HepG2 (cell line): ENCODE data around the gene NTN5. TPM values are rescaled to one million over a fixed set of nuclear protein-coding genes. Genes with fewer than 3 reads are reported as not detected.

Source experiments
- ATAC-seq: fragments of 200-7000 bp; cut with Tn5 transposase; 3 replicates; pipeline ENCODE4 v1.9.1; 2020; ENCODE audit warnings: mild to moderate bottlenecking, moderate library complexity
- BruUV-seq: library from RNA; stranded (reverse); fragments of 400-500 nt; replicated peaks from 2 replicates; lab custom pipeline; 2021; lab: Mats Ljungman, UMichigan
- CTCF ChIA-PET: fragments of 300-600 bp; formaldehyde crosslinking; extraction: SDS; loops from one replicate; lab custom pipeline; 2021; ENCODE audit warnings: low total read pairs, inconsistent platforms, low intra/inter-chr PET ratio; lab: Yijun Ruan, JAX
- POLR2A ChIA-PET: fragments of 350-600 bp; sonication (Branson Sonifier 250); formaldehyde crosslinking; loops from one replicate; lab custom pipeline; 2020; ENCODE audit warnings: antibody characterized with exemption, inconsistent platforms; lab: Yijun Ruan, JAX
- DNase-seq: peaks from one replicate; pipeline ENCODE4 v3.0.0-alpha.2; 2015; ENCODE audit warnings: low spot score
- FAIRE-seq: peaks from 3 replicates; lab custom pipeline; 2011; peaks lifted over from hg19 to GRCh38; lab: Jason Lieb, UNC
- H2AFZ ChIP-seq: one replicate; pipeline ENCODE4 v1.6.1; 2011; ENCODE audit warnings: low read length, inconsistent platforms
- H3K27ac ChIP-seq: fragments of 300-600 bp; 3 replicates; pipeline ENCODE4 v1.8.0; 2011; ENCODE audit warnings: mixed run types, mild to moderate bottlenecking, mixed read lengths, low read length, inconsistent platforms; ENCODE audit not compliant: insufficient read depth; ENCODE audit errors: extremely low read length
- H3K27me3 ChIP-seq, 2 experiments: fragments of 200-600 bp in 1 of 2; 2 replicates in 1 of 2; 3 replicates in 1 of 2; pipeline versions ENCODE4 v1.6.0 to v1.8.0; 2011; ENCODE audit warnings: low read length in 2 of 2, mild to moderate bottlenecking in 2 of 2, moderate library complexity in 2 of 2, inconsistent platforms in 1 of 2; ENCODE audit not compliant: insufficient read depth in 2 of 2, control insufficient read depth in 1 of 2
- H3K36me3 ChIP-seq, 2 experiments: fragments of 200-600 bp in 1 of 2; replicated peaks in 1 of 2; 2 replicates in 1 of 2; 3 replicates in 1 of 2; pipeline versions ENCODE4 v1.5.1 to v1.8.0; 2011; ENCODE audit warnings: low read length in 2 of 2, inconsistent platforms in 1 of 2; ENCODE audit not compliant: insufficient read depth in 2 of 2, control insufficient read depth in 1 of 2
- H3K4me1 ChIP-seq: 2 replicates; pipeline ENCODE4 v1.5.1; 2012; ENCODE audit warnings: low read length, inconsistent platforms; ENCODE audit not compliant: insufficient read depth
- H3K4me2 ChIP-seq: 2 replicates; pipeline ENCODE4 v1.6.0; 2011; ENCODE audit warnings: low read depth, low read length, inconsistent platforms
- H3K4me3 ChIP-seq, 3 experiments: fragments of 200-600 bp in 1 of 3; sonication (generic), shearing (Covaris generic) in 1 of 3; replicated peaks in 1 of 3; 2 replicates each; pipeline ENCODE4 v1.5.1; 2011 to 2016; ENCODE audit warnings: low read length in 3 of 3, inconsistent platforms in 2 of 3, low read depth in 2 of 3, mild to moderate bottlenecking in 2 of 3, control low read depth in 1 of 3, mixed read lengths in 1 of 3; ENCODE audit not compliant: insufficient read depth in 1 of 3
- H3K79me2 ChIP-seq: one replicate; pipeline ENCODE4 v1.6.1; 2011; ENCODE audit warnings: low read length, inconsistent platforms; ENCODE audit not compliant: insufficient read depth
- H3K9ac ChIP-seq: 2 replicates; pipeline ENCODE4 v1.6.0; 2011; ENCODE audit warnings: mild to moderate bottlenecking, low read depth, low read length, inconsistent platforms; ENCODE audit not compliant: insufficient read depth
- H3K9me3 ChIP-seq: 2 replicates; pipeline ENCODE4 v1.5.1; 2012; ENCODE audit warnings: mild to moderate bottlenecking, low read length
- H4K20me1 ChIP-seq: 2 replicates; pipeline ENCODE4 v1.6.0; 2011; ENCODE audit warnings: inconsistent platforms, mild to moderate bottlenecking, low read length, moderate library complexity; ENCODE audit not compliant: insufficient read depth
- BHLHE40 ChIP-seq: IDR thresholded peaks from 2 replicates; pipeline ENCODE4 v1.6.1; 2011; ENCODE audit warnings: low read length, improper control_type of control experiment
- BORCS8-MEF2B ChIP-seq: sonication (generic); formaldehyde crosslinking; IDR thresholded peaks from 2 replicates; pipeline ENCODE4 v1.8.0; 2022; ENCODE audit warnings: mild to moderate bottlenecking, missing genetic modification reagents
- CHD4 ChIP-seq: fragments of 200-600 bp; sonication (generic); IDR thresholded peaks from 2 replicates; pipeline ENCODE4 v1.7.0; 2017; ENCODE audit warnings: mild to moderate bottlenecking, low read length, borderline replicate concordance
- HNF4A ChIP-seq: sonication (generic); formaldehyde crosslinking; IDR thresholded peaks from 2 replicates; pipeline ENCODE4 v1.4.0; 2020; ENCODE audit warnings: missing genetic modification reagents
- POLR2A ChIP-seq, 2 experiments: IDR thresholded peaks; 2 replicates each; pipeline ENCODE4 v1.6.1; 2011; ENCODE audit warnings: low read depth in 2 of 2, low read length in 2 of 2, mild to moderate bottlenecking in 1 of 2, moderate library complexity in 1 of 2; ENCODE audit not compliant: insufficient read depth in 1 of 2
- XRCC5 ChIP-seq: fragments of 200-400 bp; formaldehyde crosslinking; optimal IDR thresholded peaks from 2 replicates; pipeline ENCODE3; 2017; ENCODE audit warnings: mild to moderate bottlenecking, low read length
- ZFP91 ChIP-seq: sonication (generic); formaldehyde crosslinking; IDR thresholded peaks from 2 replicates; pipeline ENCODE4 v1.9.0; 2022; ENCODE audit warnings: missing genetic modification reagents, mild to moderate bottlenecking, borderline replicate concordance
- ZNF136 ChIP-seq: sonication (generic); formaldehyde crosslinking; IDR thresholded peaks from 2 replicates; pipeline ENCODE4 v1.8.1; 2022; ENCODE audit warnings: low read depth, mild to moderate bottlenecking, moderate library complexity, missing genetic modification reagents
- ZNF274 ChIP-seq: sonication (generic); formaldehyde crosslinking; IDR thresholded peaks from 2 replicates; pipeline ENCODE4 v1.5.1; 2020; ENCODE audit warnings: mild to moderate bottlenecking, missing genetic modification reagents
- ZNF335 ChIP-seq: sonication (generic); formaldehyde crosslinking; IDR thresholded peaks from 2 replicates; pipeline ENCODE4 v1.4.0; 2020; ENCODE audit warnings: missing genetic modification reagents
- ZNF550 ChIP-seq: sonication (generic); formaldehyde crosslinking; IDR thresholded peaks from 2 replicates; pipeline ENCODE4 v1.4.0; 2020; ENCODE audit warnings: mild to moderate bottlenecking, missing genetic modification reagents, borderline replicate concordance
- ZNF790 ChIP-seq: sonication (generic); formaldehyde crosslinking; IDR thresholded peaks from 2 replicates; pipeline ENCODE4 v1.8.0; 2022; ENCODE audit warnings: missing genetic modification reagents, mild to moderate bottlenecking, borderline replicate concordance
- WGBS: methylation state at CpG from one replicate; pipeline ENCODE4 v1.1.6; 2017; ENCODE audit warnings: low lambda C conversion rate; 5-methylcytosine and 5-hydroxymethylcytosine counted together
- in situ Hi-C: cut with HindIII; loops from 2 replicates; pipeline ENCODE4 v1.10.0; 2017; ENCODE audit warnings: low pct_unique_long_range_greater_than_20kb; ENCODE audit not compliant: extremely low pct_ligation_motif_present
- intact Hi-C: fragments of 100-400 bp; cut with micrococcal nuclease; formaldehyde crosslinking; loops from one replicate; pipeline ENCODE4 v1.10.0; 2022; ENCODE audit not compliant: unreplicated experiment
- polyA plus RNA-seq, 8 experiments: library from polyadenylated mRNA; depleted of rRNA in 3 of 8; stranded (reverse) in 7 of 8; unstranded in 1 of 8; fragments of >200 nt; fragmentation: Illumina TruSeq in 4 of 8; extraction: Trizol in 4 of 8; gene quantifications; 2 replicates each; pipeline versions ENCODE4 v1.2.1 to v1.2.3, GENCODE V29; 2011 to 2016; ENCODE audit warnings: low read depth in 4 of 8, missing spikeins in 1 of 8, mixed read lengths in 1 of 8; ENCODE audit not compliant: insufficient read depth in 1 of 8
- total RNA-seq, 5 experiments: library from RNA; depleted of rRNA; stranded (reverse); fragments of >200 nt; fragmentation: Illumina TruSeq; extraction: Trizol; gene quantifications; 2 replicates each; pipeline ENCODE4 v1.2.3, GENCODE V29; 2016; ENCODE audit warnings: low read depth in 1 of 5
- TF ChIP-seq, protein P1 (sequence below): sonication (generic); formaldehyde crosslinking; IDR thresholded peaks from 2 replicates; pipeline ENCODE4 v1.4.0; 2020; ENCODE audit warnings: missing genetic modification reagents
- TF ChIP-seq, protein P2 (sequence below): sonication (generic); formaldehyde crosslinking; IDR thresholded peaks from 2 replicates; pipeline ENCODE4 v1.8.0; 2022; ENCODE audit warnings: mild to moderate bottlenecking, missing genetic modification reagents, moderate library complexity
- TF ChIP-seq, protein P3 (sequence below): sonication (generic); formaldehyde crosslinking; IDR thresholded peaks from 2 replicates; pipeline ENCODE4 v1.5.0; 2020; ENCODE audit warnings: mild to moderate bottlenecking, missing genetic modification reagents, moderate library complexity

NTN5 gene
- total and polyA plus RNA-seq, 2 of the 13 experiments (the other 11 are each of a cell fraction or from before 2014, with no cell fraction given): 0.05 TPM; not detected in 1

DNA sequence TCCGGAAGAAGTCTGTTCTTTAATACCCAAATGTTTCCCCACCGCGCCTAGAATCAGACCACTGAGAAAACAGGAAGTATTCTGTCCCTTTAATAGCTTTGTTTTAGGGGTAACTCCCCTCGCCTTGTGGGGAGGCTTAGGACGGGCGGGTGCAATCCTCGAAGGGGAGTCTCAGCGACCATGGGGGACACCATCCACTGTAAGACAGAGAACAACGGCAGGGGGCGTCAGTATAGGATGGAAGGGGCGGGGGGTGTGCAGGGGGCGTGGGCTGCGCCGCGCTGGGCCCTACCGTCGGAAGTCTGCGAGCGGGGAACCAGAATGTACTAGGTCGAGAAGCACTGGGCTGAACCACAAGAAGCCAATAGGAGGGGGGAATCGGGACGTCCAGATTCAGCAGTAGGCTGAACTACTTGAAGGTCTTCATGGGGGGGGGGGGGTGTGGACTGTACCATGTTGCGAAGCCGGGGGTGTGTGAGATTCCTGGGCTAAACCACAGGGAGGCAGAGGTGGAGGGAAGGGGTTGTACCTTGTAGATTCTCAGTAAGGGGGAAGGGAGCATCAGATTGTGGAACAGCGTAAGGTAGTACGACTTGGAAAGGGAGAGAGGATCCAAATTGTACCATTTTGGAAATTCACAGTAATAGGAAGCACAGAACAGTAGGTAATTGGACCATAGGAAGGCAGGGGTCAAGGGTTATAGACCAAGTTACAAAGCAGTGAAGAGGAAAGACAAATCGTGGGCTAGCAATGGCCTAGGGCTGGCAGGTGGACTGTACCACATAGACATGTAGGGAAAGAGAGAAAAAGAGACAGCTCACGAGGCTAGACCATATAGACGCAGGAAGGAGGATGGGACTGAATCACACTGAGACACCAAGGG lies 34.6 kb downstream of the NTN5 start:
- Histone ChIP-seq H4K20me1 (no peaks in the 10 kb centered on the region), H3K27ac (peak overlapping the region; percentile 64), H3K4me1 (peaks cover 63% of the 10 kb centered on the region), H3K36me3 (no peaks in the 10 kb centered on the region), H3K9me3 (no peaks in the 10 kb centered on the region), H3K9ac (peak overlapping the region; percentile 23; the same call in 1 of the 2 replicates), H2AFZ (no peak overlapping the region), H3K4me2 (peak overlapping the region; percentile 96), H3K4me3 (peak overlapping the region in 2 of 3 experiments; percentile 15 to 50; a peak in 4 of 6 replicates), H3K79me2 (no peaks in the 10 kb centered on the region), H3K27me3 (peaks cover 0 to 8% of the 10 kb centered on the region in 2 experiments; a peak in 3 of 5 replicates)
- ATAC-seq (peak; percentile 9), DNase-seq (peak; percentile 75), FAIRE-seq (peak; percentile 68)
- intact Hi-C loops (no loop called here), in situ Hi-C loops (no loop called here)
- BruUV-seq: no TSS peak
- ChIA-PET POLR2A (interaction anchor here (0.6 to 2.0 kb wide), 4 partner anchors 11 to 306 kb away, joined by 3 to 12 read pairs (median 4); partner anchors contain the start of genes RPL18 and SPHK2), CTCF (interaction anchor here (0.6 to 0.9 kb wide), 2 partner anchors 8 to 22 kb away, joined by 3 read pairs; partner anchors contain the start of gene CA11)
- WGBS: 13% methylated on average over 27 of the region's 29 CpGs
- no peak for TF ChIP-seq ZNF136 (CRISPR knock-in tag)
- 0 out of 2 replicates have a peak, but pooled peaks have one; percentile 5 for TF ChIP-seq ZNF550 (CRISPR knock-in tag)
- peak in 1 of 2 experiments; percentile 46; a peak in 2 of 4 replicates for TF ChIP-seq POLR2A (IDR thresholded peaks at IDR 0.05; ENCODE audit: insufficient read depth in 1 of 2, low read depth in 2 of 2, low read length in 2 of 2)
- peak; percentile 86; the same call in 1 of the 2 replicates for TF ChIP-seq CHD4
- TF ChIP-seq ZNF335 (CRISPR knock-in tag): 0 out of 2 replicates have a peak, but pooled peaks have one; percentile 10
- 0 out of 2 replicates have a peak, but pooled peaks have one; percentile 27 for TF ChIP-seq ZNF274 (CRISPR knock-in tag)
- TF ChIP-seq, protein P1, sequence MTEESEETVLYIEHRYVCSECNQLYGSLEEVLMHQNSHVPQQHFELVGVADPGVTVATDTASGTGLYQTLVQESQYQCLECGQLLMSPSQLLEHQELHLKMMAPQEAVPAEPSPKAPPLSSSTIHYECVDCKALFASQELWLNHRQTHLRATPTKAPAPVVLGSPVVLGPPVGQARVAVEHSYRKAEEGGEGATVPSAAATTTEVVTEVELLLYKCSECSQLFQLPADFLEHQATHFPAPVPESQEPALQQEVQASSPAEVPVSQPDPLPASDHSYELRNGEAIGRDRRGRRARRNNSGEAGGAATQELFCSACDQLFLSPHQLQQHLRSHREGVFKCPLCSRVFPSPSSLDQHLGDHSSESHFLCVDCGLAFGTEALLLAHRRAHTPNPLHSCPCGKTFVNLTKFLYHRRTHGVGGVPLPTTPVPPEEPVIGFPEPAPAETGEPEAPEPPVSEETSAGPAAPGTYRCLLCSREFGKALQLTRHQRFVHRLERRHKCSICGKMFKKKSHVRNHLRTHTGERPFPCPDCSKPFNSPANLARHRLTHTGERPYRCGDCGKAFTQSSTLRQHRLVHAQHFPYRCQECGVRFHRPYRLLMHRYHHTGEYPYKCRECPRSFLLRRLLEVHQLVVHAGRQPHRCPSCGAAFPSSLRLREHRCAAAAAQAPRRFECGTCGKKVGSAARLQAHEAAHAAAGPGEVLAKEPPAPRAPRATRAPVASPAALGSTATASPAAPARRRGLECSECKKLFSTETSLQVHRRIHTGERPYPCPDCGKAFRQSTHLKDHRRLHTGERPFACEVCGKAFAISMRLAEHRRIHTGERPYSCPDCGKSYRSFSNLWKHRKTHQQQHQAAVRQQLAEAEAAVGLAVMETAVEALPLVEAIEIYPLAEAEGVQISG: 0 out of 2 replicates have a peak, but pooled peaks have one; percentile 16
- TF ChIP-seq BORCS8-MEF2B: 0 out of 2 replicates have a peak, but pooled peaks have one; percentile 38
- TF ChIP-seq, protein P2, sequence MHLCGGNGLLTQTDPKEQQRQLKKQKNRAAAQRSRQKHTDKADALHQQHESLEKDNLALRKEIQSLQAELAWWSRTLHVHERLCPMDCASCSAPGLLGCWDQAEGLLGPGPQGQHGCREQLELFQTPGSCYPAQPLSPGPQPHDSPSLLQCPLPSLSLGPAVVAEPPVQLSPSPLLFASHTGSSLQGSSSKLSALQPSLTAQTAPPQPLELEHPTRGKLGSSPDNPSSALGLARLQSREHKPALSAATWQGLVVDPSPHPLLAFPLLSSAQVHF: peak; percentile 22; the same call in 1 of the 2 replicates
- peak; percentile 18; the same call in 1 of the 2 replicates for TF ChIP-seq HNF4A (CRISPR knock-in tag)
- 0 out of 2 replicates have a peak, but pooled peaks have one; percentile 70 for TF ChIP-seq ZNF790
- TF ChIP-seq ZFP91 (CRISPR knock-in tag): peak; percentile 89
- peak; percentile 92 for TF ChIP-seq BHLHE40
- TF ChIP-seq, protein P3, sequence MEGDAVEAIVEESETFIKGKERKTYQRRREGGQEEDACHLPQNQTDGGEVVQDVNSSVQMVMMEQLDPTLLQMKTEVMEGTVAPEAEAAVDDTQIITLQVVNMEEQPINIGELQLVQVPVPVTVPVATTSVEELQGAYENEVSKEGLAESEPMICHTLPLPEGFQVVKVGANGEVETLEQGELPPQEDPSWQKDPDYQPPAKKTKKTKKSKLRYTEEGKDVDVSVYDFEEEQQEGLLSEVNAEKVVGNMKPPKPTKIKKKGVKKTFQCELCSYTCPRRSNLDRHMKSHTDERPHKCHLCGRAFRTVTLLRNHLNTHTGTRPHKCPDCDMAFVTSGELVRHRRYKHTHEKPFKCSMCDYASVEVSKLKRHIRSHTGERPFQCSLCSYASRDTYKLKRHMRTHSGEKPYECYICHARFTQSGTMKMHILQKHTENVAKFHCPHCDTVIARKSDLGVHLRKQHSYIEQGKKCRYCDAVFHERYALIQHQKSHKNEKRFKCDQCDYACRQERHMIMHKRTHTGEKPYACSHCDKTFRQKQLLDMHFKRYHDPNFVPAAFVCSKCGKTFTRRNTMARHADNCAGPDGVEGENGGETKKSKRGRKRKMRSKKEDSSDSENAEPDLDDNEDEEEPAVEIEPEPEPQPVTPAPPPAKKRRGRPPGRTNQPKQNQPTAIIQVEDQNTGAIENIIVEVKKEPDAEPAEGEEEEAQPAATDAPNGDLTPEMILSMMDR (CRISPR knock-in tag): peak; percentile 25
- TF ChIP-seq XRCC5: no peak
